SJSA1 (cell line): ENCODE data around the gene PTPRC. TPM values are rescaled to one million over a fixed set of nuclear protein-coding genes. Genes with fewer than 3 reads are reported as not detected.

Experiments used
- DNase-seq, 2 experiments: peaks; one replicate each; pipeline ENCODE4 v3.0.0-alpha.2; 2015 to 2020; ENCODE audit warnings: low spot score in 2 of 2, low read depth in 1 of 2
- H3K27ac ChIP-seq: fragments of 250-450 bp; sonication (Bioruptor Pico); 2 replicates; pipeline ENCODE4 v1.5.1; 2020; ENCODE audit warnings: mild to moderate bottlenecking, moderate library complexity
- H3K27me3 ChIP-seq: fragments of 250-450 bp; sonication (Bioruptor Pico); replicated peaks from 2 replicates; pipeline ENCODE4 v1.5.1; 2020; ENCODE audit warnings: mild to moderate bottlenecking, moderate library complexity
- H3K36me3 ChIP-seq: fragments of 250-450 bp; sonication (Bioruptor Pico); 2 replicates; pipeline ENCODE4 v1.5.1; 2020; ENCODE audit warnings: mild to moderate bottlenecking
- H3K4me1 ChIP-seq: fragments of 250-450 bp; sonication (Bioruptor Pico); replicated peaks from 2 replicates; pipeline ENCODE4 v1.6.1; 2021; ENCODE audit warnings: mild to moderate bottlenecking
- H3K4me3 ChIP-seq: fragments of 250-450 bp; sonication (Bioruptor Pico); 2 replicates; pipeline ENCODE4 v1.5.1; 2020; ENCODE audit warnings: mild to moderate bottlenecking
- H3K9me3 ChIP-seq: fragments of 250-450 bp; sonication (Bioruptor Pico); replicated peaks from 2 replicates; pipeline ENCODE4 v1.5.1; 2020; ENCODE audit warnings: mild to moderate bottlenecking
- total RNA-seq: library from RNA; depleted of rRNA; stranded (reverse); fragments of >200 nt; shearing (Covaris generic); gene quantifications from 2 replicates; pipeline ENCODE4 v1.2.3, GENCODE V29; 2014

Gene PTPRC
- total RNA-seq, 1 experiment from 2014 or later, result not detected

DNA sequence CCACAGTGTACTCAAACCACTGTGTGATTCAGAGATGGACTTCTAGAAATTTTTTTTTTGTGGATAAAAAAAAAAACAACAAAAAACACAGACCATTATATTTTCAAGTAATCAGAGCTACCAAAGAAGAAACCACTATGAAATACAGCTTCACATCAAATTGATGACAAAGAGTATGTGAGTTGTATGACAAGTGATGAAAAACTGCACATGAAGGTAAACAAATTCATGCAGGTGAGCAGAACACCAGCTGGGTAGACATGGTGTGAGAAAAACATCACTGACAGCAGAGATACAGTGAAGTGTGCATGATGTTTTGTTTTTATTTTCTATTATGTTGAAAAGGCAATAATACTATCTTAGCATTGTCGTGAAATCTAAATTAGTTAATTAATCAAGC lies 8.0 kb upstream of the PTPRC start:
- no peak for DNase-seq
- H3K4me3 ChIP-seq, result no peak overlapping the region
- no peaks in the 10 kb centered on the region for H3K9me3 ChIP-seq
- no peaks in the 10 kb centered on the region for H3K36me3 ChIP-seq
- H3K27me3 ChIP-seq, result no peaks in the 10 kb centered on the region
- H3K4me1 ChIP-seq, result no peaks in the 10 kb centered on the region
- H3K27ac ChIP-seq, result no peak overlapping the region

DNA sequence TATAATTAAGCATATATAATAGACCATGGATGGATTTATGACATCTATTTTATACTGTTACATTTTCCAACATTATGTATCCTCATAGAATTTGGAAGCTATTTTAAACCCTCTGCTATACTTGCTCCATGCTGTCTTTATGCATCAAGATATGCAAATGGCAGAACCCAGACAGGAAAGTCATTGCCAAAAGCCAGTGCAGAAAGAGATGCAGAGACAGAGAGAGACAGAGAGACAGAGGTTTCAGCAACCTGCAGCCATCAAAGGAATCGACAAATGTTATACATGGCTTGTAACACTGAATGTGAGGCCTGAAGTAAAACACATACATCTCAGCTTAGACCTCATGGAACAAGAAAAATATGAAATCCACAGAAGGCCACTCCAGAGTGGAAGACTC lies 7.5 kb upstream of the PTPRC start:
- no peaks in the 10 kb centered on the region for H3K36me3 ChIP-seq

DNA sequence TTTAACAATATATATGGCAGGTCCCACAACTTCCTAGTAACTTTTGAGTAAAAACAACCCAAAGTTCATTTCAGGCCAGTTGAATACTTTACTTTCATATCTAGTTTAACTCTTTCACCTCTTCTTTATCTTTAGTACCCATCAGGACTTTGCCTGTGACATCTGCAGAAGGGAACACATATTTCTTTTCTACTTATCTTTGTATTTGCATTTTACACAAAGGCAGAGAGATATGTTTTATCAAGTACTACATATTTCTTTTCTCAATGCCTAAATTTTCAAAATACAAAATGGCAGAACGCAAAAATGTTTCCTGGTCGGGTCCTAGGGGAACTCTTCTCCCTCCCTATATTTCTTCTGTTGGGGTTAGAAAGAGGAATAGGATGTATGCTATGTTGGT lies 6.8 kb upstream of the PTPRC start:
- no peaks in the 10 kb centered on the region for H3K4me1 ChIP-seq
- no peak for DNase-seq
- no peaks in the 10 kb centered on the region for H3K36me3 ChIP-seq
- no peak overlapping the region for H3K4me3 ChIP-seq
- H3K9me3 ChIP-seq, result no peaks in the 10 kb centered on the region
- H3K27ac ChIP-seq, result no peak overlapping the region
- no peaks in the 10 kb centered on the region for H3K27me3 ChIP-seq

More for the DNA sequence above, 7.5 kb upstream of the PTPRC start:
- Histone ChIP-seq H3K27ac (no peak overlapping the region), H3K27me3 (no peaks in the 10 kb centered on the region), H3K9me3 (no peaks in the 10 kb centered on the region), H3K4me3 (no peak overlapping the region), H3K4me1 (no peaks in the 10 kb centered on the region)
- no peak for DNase-seq

DNA sequence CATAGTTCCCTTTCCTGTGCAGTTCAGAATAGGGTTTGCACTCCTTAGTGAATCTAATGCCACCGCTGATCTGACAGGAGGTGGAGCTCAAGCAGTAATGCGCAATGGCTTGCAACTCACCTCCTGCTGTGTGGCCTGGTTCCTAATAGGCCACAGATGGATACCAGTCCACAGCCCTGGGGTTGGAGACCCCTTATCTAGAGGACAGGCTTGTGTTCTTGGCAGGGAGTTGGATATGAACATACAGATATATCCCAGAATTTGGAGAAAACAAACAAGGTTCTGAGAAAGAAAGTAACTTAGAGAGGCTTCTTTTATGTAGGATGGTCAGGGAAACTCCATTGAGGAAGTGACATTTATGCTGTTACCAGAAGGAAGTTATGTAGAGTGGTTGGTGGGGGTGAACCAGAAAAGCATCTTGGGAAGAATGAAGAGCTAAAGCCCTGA lies 5.1 kb upstream of the PTPRC start:
- H3K4me3 ChIP-seq, result no peak overlapping the region
- no peaks in the 10 kb centered on the region for H3K9me3 ChIP-seq
- no peaks in the 10 kb centered on the region for H3K36me3 ChIP-seq
- DNase-seq, result no peak
- H3K4me1 ChIP-seq, result no peaks in the 10 kb centered on the region
- H3K27ac ChIP-seq, result no peak overlapping the region
- no peaks in the 10 kb centered on the region for H3K27me3 ChIP-seq

DNA sequence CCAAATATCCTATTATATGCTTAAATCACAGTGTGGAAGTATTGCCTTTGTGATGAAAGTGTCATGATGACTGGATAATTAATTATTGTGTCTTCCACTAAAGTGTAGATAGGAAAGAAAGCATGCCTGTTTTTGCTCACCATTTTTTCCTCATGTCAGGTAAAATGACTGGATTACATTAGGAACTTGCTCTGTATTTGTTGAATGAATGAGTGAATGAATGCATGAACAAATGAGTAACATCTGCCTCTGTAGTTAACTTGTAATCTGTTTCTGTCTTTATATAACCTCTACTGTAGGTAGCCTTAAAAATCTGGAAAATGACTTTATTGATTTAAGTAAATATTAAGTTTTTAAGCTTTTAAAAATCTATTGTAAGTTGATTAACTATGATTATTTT lies 2.9 kb upstream of the PTPRC start:
- H3K4me1 ChIP-seq, result no peaks in the 10 kb centered on the region
- no peak for DNase-seq

DNA sequence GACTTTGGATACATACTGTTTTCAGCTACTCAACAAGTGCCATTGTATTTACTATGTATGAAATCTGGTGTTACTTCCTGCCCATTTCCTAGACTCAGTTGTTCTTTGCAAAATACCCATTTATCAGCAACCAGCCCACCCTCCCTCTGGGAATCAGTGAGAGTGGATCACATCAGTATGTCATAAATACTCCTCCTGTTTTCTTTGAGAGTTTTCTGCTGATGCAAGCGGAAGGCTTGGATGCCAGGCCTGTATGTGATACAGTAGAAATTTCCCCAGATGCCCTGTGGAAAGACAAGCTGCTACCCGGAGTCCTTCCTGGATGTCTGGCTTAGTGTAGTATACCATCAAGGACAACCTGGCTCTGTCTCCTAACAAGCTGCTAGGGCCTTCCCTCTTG lies 2.4 kb upstream of the PTPRC start:
- H3K36me3 ChIP-seq, result no peaks in the 10 kb centered on the region
- H3K27me3 ChIP-seq, result no peaks in the 10 kb centered on the region
- no peak overlapping the region for H3K4me3 ChIP-seq
- no peak for DNase-seq
- no peaks in the 10 kb centered on the region for H3K4me1 ChIP-seq
- H3K9me3 ChIP-seq, result no peaks in the 10 kb centered on the region
- no peak overlapping the region for H3K27ac ChIP-seq

More for the DNA sequence above, 2.9 kb upstream of the PTPRC start:
- H3K36me3 ChIP-seq, result no peaks in the 10 kb centered on the region
- H3K27ac ChIP-seq, result no peak overlapping the region
- H3K9me3 ChIP-seq, result no peaks in the 10 kb centered on the region
- no peak overlapping the region for H3K4me3 ChIP-seq
- H3K27me3 ChIP-seq, result no peaks in the 10 kb centered on the region

GRCh38 chr1:198637157-198637556 lies 1.7 kb upstream of the PTPRC start:
- no peaks in the 10 kb centered on the region for H3K27me3 ChIP-seq
- H3K27ac ChIP-seq, result no peak overlapping the region
- H3K4me1 ChIP-seq, result no peaks in the 10 kb centered on the region
- no peaks in the 10 kb centered on the region for H3K9me3 ChIP-seq
- H3K4me3 ChIP-seq, result no peak overlapping the region
- no peak for DNase-seq
- H3K36me3 ChIP-seq, result no peaks in the 10 kb centered on the region

GRCh38 chr1:198637916-198638437 lies 863 bp upstream of the PTPRC start:
- no peaks in the 10 kb centered on the region for H3K36me3 ChIP-seq
- H3K9me3 ChIP-seq, result no peaks in the 10 kb centered on the region
- no peak overlapping the region for H3K27ac ChIP-seq
- DNase-seq, result no peak
- H3K4me3 ChIP-seq, result no peak overlapping the region
- no peaks in the 10 kb centered on the region for H3K4me1 ChIP-seq
- no peaks in the 10 kb centered on the region for H3K27me3 ChIP-seq

DNA sequence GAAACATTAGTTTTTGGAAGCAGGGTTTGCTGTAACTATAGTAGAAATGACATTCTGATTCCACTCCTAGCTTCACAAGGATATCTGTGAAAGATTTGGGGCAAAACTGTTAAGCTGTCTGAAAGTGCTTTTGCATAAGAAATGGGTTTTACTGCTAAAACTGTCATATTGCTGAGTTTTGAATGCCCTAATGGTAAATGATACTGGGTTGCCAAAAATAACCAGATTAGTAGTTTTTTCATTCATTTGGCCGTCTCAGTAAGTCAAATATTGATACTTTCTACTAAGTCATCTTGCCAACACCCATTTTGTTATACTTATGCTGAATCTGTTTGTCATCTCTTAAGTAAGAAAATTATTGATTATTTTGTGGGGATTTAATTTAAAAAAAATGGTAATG lies 399 bp upstream of the PTPRC start:
- Histone ChIP-seq H3K9me3 (no peaks in the 10 kb centered on the region), H3K4me3 (no peak overlapping the region), H3K27me3 (no peaks in the 10 kb centered on the region), H3K27ac (no peak overlapping the region), H3K36me3 (no peaks in the 10 kb centered on the region), H3K4me1 (no peaks in the 10 kb centered on the region)
- DNase-seq, result no peak

DNA sequence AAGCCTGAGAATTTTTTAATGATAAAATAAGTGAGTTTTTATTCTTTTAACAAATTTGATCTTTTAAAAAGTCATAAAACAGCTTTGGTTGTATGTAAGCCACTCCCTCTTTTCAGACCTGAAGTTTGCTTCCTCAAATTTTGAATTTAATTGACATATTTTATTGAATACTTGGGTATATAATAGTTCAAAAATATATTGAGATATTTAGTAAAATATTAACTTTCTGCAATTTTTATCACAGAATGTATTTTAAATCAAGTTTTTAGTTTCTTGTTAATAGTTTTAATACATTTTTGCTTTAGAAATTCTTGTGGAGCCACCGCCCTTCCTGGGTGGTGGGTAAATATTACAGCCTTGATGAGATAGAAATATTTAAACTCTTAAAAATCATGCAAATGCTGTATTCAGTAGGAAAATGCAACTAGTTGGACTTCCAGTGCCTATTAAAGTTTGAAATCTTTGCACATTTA lies 867 bp downstream of the PTPRC start:
- Histone ChIP-seq H3K36me3 (no peaks in the 10 kb centered on the region), H3K4me1 (no peaks in the 10 kb centered on the region), H3K4me3 (no peak overlapping the region), H3K9me3 (no peaks in the 10 kb centered on the region), H3K27ac (no peak overlapping the region), H3K27me3 (no peaks in the 10 kb centered on the region)
- DNase-seq, result no peak

DNA sequence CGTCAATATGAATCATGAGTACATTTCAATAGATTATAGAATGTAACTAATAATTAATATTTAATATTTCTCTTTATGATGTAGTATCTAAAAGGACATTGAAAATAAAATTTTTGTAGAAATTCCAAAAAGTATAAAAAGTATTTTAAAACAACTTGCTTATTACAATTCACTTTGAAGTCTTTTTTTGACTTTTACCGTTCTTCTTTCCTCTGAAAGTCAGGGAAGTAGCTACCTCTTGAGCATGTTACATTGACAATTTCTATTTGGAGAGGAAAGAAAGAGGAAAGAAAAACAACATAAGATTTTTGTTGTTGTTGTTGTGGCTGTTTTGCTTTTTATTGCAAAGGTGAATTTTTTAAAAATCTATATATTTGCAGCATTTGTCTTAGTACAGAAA lies 1.3 kb downstream of the PTPRC start:
- Histone ChIP-seq H3K27ac (no peak overlapping the region), H3K36me3 (no peaks in the 10 kb centered on the region), H3K4me1 (no peaks in the 10 kb centered on the region), H3K27me3 (no peaks in the 10 kb centered on the region), H3K9me3 (no peaks in the 10 kb centered on the region), H3K4me3 (no peak overlapping the region)
- no peak for DNase-seq

DNA sequence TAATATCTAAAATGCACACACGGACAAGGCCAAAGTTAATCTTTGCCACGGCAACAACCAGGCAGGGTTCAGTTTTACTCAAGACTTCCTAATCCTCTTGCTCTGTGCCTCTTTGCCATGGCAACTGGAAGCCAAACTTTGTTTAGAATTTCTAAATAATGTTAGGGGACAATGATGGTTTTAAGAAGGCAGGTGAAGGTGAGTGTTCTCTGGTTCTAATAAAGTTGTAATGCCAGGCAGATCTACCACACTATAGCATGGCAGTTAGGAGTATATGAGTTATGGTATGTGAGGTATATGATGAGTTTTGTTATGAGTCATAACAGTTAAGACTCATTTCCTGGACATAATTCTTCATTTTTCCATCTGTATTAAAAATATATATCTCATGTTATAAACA lies 2.7 kb downstream of the PTPRC start:
- no peak for DNase-seq
- no peaks in the 10 kb centered on the region for H3K4me1 ChIP-seq
- H3K27ac ChIP-seq, result no peak overlapping the region

DNA sequence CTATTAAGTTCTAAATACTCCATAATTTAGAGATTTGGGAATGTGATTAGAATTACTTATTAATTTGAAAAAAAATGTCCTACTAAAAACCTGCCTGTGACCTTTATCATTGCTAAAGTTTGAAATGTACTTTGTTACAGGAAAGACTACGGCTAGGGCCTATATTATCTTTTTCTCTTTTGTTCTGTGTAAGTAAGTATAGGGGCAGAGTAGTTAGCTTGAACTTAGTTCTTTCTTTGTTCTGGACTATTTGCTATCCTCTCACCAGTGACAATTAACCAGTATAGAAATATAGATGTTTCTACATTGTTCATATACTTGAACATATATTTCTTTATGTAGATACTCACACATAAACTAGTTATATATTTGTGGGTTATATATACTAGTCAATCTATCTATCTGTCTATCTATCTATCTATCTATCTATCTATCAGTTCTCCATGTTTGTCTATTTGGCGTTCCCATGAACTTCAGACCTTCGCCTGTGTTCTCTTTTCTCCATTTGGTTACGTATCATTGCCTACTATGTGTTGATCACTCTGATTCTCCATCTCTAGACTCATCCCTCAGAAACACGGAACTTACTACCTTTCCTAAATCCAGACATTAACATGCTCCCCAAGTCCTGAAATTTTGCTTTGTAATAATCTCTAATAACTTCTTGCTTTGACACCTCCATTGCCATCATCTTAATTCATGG lies 3.3 kb downstream of the PTPRC start:
- no peaks in the 10 kb centered on the region for H3K4me1 ChIP-seq
- no peaks in the 10 kb centered on the region for H3K36me3 ChIP-seq
- no peak overlapping the region for H3K4me3 ChIP-seq
- H3K27me3 ChIP-seq, result no peaks in the 10 kb centered on the region
- no peaks in the 10 kb centered on the region for H3K9me3 ChIP-seq
- no peak overlapping the region for H3K27ac ChIP-seq
- DNase-seq, result no peak

More for the DNA sequence above, 2.7 kb downstream of the PTPRC start:
- no peak overlapping the region for H3K4me3 ChIP-seq
- no peaks in the 10 kb centered on the region for H3K9me3 ChIP-seq
- H3K36me3 ChIP-seq, result no peaks in the 10 kb centered on the region
- no peaks in the 10 kb centered on the region for H3K27me3 ChIP-seq

GRCh38 chr1:198642983-198643382 lies 4.1 kb downstream of the PTPRC start:
- Histone ChIP-seq H3K4me1 (no peaks in the 10 kb centered on the region), H3K4me3 (no peak overlapping the region), H3K9me3 (no peaks in the 10 kb centered on the region), H3K27ac (no peak overlapping the region), H3K36me3 (no peaks in the 10 kb centered on the region), H3K27me3 (no peaks in the 10 kb centered on the region)
- no peak for DNase-seq

- Histone ChIP-seq H3K36me3 (no peaks in the 10 kb centered on the region), H3K27ac (no peak overlapping the region), H3K9me3 (no peaks in the 10 kb centered on the region), H3K4me1 (no peaks in the 10 kb centered on the region), H3K4me3 (no peak overlapping the region), H3K27me3 (no peaks in the 10 kb centered on the region)
- DNase-seq, result no peak
Measured at GRCh38 chr1:198643808-198644207, 5.0 kb downstream of the PTPRC start.
